Esophagus squamous epithelium (tissue), 4 donors: ENCODE measurements around the gene ZNF324.

ENCODE experiments used
- POLR2A ChIP-seq, 4 donors: fragments of 450-650 bp; IDR thresholded peaks; one replicate each; pipeline ENCODE4 v1.6.1; 2017; ENCODE audit warnings: antibody characterized with exemption in 4 of 4, mild to moderate bottlenecking in 4 of 4, moderate library complexity in 3 of 4
- TF ChIP-seq, protein P1 (sequence below), 6 experiments: fragments of 450-650 bp in 4 of 6; fragments of 200-600 bp in 2 of 6; sonication (generic) in 2 of 6; IDR thresholded peaks; one replicate each; pipeline ENCODE4 v1.5.1; 2016 to 2019; ENCODE audit warnings: antibody characterized with exemption in 6 of 6, mild to moderate bottlenecking in 4 of 6, moderate library complexity in 4 of 6

DNA sequence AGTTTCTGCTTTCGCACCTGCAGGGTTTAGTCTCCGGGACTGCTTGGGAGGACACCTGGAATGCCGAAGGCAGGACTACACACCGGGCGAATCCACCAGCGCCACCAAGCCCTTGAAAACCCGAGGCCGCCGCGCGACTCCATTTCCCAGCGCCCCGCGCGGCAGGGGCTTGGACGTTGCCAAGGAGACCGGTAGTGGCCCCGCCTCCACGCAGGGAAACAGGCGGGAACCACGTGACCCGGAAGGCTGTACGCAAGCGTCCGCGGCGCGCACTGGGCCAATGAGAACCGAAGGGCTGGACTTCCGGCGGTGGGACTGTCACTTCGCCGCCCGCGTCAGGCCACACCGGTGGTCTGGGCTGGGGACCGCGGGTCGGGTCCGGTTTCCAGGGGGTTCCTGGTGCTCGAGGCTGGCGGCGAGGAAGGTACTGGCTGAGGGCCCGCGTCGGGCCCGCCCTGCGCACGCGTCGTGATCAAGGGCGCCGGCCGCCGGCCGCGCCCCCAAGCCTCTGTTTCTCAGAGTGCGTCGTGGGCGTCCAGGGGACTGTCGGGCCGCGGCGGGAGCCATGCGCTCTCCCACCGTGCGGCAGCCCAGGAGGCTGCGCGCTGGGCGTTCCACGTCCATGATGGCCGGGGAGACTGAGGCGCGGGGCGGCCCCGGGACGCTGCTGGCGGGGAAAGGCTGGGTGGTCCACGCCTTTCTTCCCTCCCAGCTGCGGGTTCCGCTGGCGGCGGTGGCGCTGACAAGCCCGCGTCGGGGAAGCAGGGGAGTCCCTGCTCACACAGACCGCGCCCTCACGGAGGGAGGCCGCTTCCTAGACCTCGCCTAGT is at the start of gene ZNF324:
- TF ChIP-seq, protein P1, sequence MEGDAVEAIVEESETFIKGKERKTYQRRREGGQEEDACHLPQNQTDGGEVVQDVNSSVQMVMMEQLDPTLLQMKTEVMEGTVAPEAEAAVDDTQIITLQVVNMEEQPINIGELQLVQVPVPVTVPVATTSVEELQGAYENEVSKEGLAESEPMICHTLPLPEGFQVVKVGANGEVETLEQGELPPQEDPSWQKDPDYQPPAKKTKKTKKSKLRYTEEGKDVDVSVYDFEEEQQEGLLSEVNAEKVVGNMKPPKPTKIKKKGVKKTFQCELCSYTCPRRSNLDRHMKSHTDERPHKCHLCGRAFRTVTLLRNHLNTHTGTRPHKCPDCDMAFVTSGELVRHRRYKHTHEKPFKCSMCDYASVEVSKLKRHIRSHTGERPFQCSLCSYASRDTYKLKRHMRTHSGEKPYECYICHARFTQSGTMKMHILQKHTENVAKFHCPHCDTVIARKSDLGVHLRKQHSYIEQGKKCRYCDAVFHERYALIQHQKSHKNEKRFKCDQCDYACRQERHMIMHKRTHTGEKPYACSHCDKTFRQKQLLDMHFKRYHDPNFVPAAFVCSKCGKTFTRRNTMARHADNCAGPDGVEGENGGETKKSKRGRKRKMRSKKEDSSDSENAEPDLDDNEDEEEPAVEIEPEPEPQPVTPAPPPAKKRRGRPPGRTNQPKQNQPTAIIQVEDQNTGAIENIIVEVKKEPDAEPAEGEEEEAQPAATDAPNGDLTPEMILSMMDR (IDR thresholded peaks at IDR 0.05), result peak in 1 of 6 experiments; percentile 5
- peak in 2 of 4 donors; percentile 29 to 59 for TF ChIP-seq POLR2A (IDR thresholded peaks at IDR 0.05)
